SK-N-SH (cell line): ENCODE measurements around the gene HEPHL1. TPM values are rescaled to one million over a fixed set of nuclear protein-coding genes. Genes with fewer than 3 reads are reported as not detected.

Experiments
- CTCF ChIA-PET: fragments of 300-600, 350-600 bp; formaldehyde crosslinking; extraction: SDS; loops from one replicate; lab custom pipeline; 2021; lab: Yijun Ruan, JAX
- POLR2A ChIA-PET: fragments of 350-600 bp; sonication (Branson Sonifier 250); formaldehyde crosslinking; extraction: SDS; loops from one replicate; lab custom pipeline; 2020; ENCODE audit warnings: antibody characterized with exemption, inconsistent platforms; lab: Yijun Ruan, JAX
- DNase-seq: peaks from one replicate; pipeline ENCODE4 v3.0.0; 2012
- H2AFZ ChIP-seq: fragments of 200-600 bp; sonication (generic); 2 replicates; pipeline ENCODE4 v1.8.1; 2016; ENCODE audit warnings: antibody characterized with exemption, mild to moderate bottlenecking, low read depth
- H3F3A ChIP-seq: fragments of 200-600 bp; sonication (generic); replicated peaks from 2 replicates; pipeline ENCODE3; 2016; ENCODE audit warnings: antibody characterized with exemption, mild to moderate bottlenecking; ENCODE audit not compliant: insufficient read depth
- H3K27ac ChIP-seq, 2 experiments: fragments of 200-500 bp in 1 of 2; fragments of 200-600 bp in 1 of 2; sonication (Bioruptor generic) in 1 of 2; sonication (generic), shearing (Covaris generic) in 1 of 2; 2 replicates each; pipeline versions ENCODE4 v1.5.1 to v1.6.1; 2014 to 2016; ENCODE audit warnings: low read depth in 2 of 2, inconsistent platforms in 1 of 2, low read length in 1 of 2, mild to moderate bottlenecking in 1 of 2, mixed read lengths in 1 of 2
- H3K27me3 ChIP-seq: fragments of 200-600 bp; sonication (generic), shearing (Covaris generic); 2 replicates; pipeline ENCODE4 v1.6.1; 2016; ENCODE audit warnings: mixed run types; ENCODE audit not compliant: insufficient read depth
- H3K36me3 ChIP-seq, 2 experiments: fragments of 200-500 bp in 1 of 2; fragments of 200-600 bp in 1 of 2; sonication (Bioruptor generic) in 1 of 2; sonication (generic) in 1 of 2; replicated peaks in 1 of 2; 2 replicates each; pipeline versions ENCODE3 to v1.5.1; 2014 to 2016; ENCODE audit warnings: low read length in 1 of 2, mild to moderate bottlenecking in 1 of 2; ENCODE audit not compliant: insufficient read depth in 2 of 2, control insufficient read depth in 1 of 2
- H3K4me1 ChIP-seq, 2 experiments: fragments of 200-500 bp in 1 of 2; fragments of 200-600 bp in 1 of 2; sonication (Bioruptor generic) in 1 of 2; sonication (generic), shearing (Covaris generic) in 1 of 2; 2 replicates each; pipeline versions ENCODE4 v1.5.1 to v1.6.1; 2014 to 2016; ENCODE audit warnings: low read depth in 1 of 2, low read length in 1 of 2, mixed run types in 1 of 2; ENCODE audit not compliant: insufficient read depth in 2 of 2, control insufficient read depth in 1 of 2
- H3K4me2 ChIP-seq: fragments of 200-600 bp; sonication (generic), shearing (Covaris generic); 2 replicates; pipeline ENCODE4 v1.6.1; 2017; ENCODE audit warnings: mixed run types
- H3K4me3 ChIP-seq, 2 experiments: fragments of 200-500 bp in 1 of 2; fragments of 200-600 bp in 1 of 2; sonication (Bioruptor generic) in 1 of 2; sonication (generic), shearing (Covaris generic) in 1 of 2; 2 replicates each; pipeline versions ENCODE4 v1.5.1 to v1.8.1; 2014 to 2016; ENCODE audit warnings: low read depth in 2 of 2, inconsistent platforms in 1 of 2, low read length in 1 of 2, mild to moderate bottlenecking in 1 of 2, mixed read lengths in 1 of 2, moderate library complexity in 1 of 2
- H3K79me2 ChIP-seq: fragments of 200-600 bp; sonication (generic); 2 replicates; pipeline ENCODE4 v1.8.1; 2017; ENCODE audit warnings: mild to moderate bottlenecking; ENCODE audit not compliant: insufficient read depth
- H3K9ac ChIP-seq: fragments of 200-600 bp; sonication (generic); 2 replicates; pipeline ENCODE4 v1.6.1; 2017; ENCODE audit warnings: mixed run types
- H3K9me2 ChIP-seq: fragments of 200-600 bp; sonication (generic); 2 replicates; pipeline ENCODE4 v1.6.1; 2017; ENCODE audit warnings: mixed run types
- H3K9me3 ChIP-seq: fragments of 200-600 bp; sonication (generic); 2 replicates; pipeline ENCODE4 v1.6.1; 2017; ENCODE audit warnings: mixed run types, mild to moderate bottlenecking, moderate library complexity
- H4K20me1 ChIP-seq: fragments of 200-600 bp; sonication (generic); 2 replicates; pipeline ENCODE4 v1.6.1; 2017; ENCODE audit warnings: mild to moderate bottlenecking, mixed run types; ENCODE audit not compliant: insufficient read depth
- CHD2 ChIP-seq: fragments of 150-350 bp; IDR thresholded peaks from 2 replicates; pipeline ENCODE4 v1.6.1; 2018; ENCODE audit warnings: low read length; ENCODE audit not compliant: partially characterized antibody
- ELF1 ChIP-seq: IDR thresholded peaks from 2 replicates; pipeline ENCODE4 v1.4.0; 2012
- EP300 ChIP-seq, 2 experiments: IDR thresholded peaks; 2 replicates each; pipeline versions ENCODE4 v1.4.0 to v1.6.1; 2012; ENCODE audit warnings: borderline replicate concordance in 1 of 2, low read depth in 1 of 2, low read length in 1 of 2
- FOSL2 ChIP-seq: IDR thresholded peaks from 2 replicates; pipeline ENCODE4 v1.4.0; 2012; ENCODE audit warnings: low read depth, mild to moderate bottlenecking, moderate library complexity, borderline replicate concordance
- MXI1 ChIP-seq: IDR thresholded peaks from 2 replicates; pipeline ENCODE4 v1.6.1; 2012; ENCODE audit warnings: mild to moderate bottlenecking, low read depth, low read length, improper control_type of control experiment
- NRF1 ChIP-seq: IDR thresholded peaks from 2 replicates; pipeline ENCODE4 v1.6.1; 2012; ENCODE audit warnings: low read depth, mild to moderate bottlenecking, low read length
- RAD21 ChIP-seq: IDR thresholded peaks from 2 replicates; pipeline ENCODE4 v1.6.1; 2012; ENCODE audit warnings: mild to moderate bottlenecking, low read length
- RXRA ChIP-seq: IDR thresholded peaks from 2 replicates; pipeline ENCODE4 v1.4.0; 2012; ENCODE audit warnings: low read depth, mild to moderate bottlenecking, borderline replicate concordance
- SIN3A ChIP-seq: IDR thresholded peaks from 2 replicates; pipeline ENCODE4 v1.6.1; 2012; ENCODE audit warnings: low read depth, mild to moderate bottlenecking, low read length, moderate library complexity, borderline replicate concordance
- YY1 ChIP-seq: IDR thresholded peaks from 2 replicates; pipeline ENCODE4 v1.4.0; 2012; ENCODE audit warnings: low read depth, mild to moderate bottlenecking
- polyA plus RNA-seq, 3 experiments: library from polyadenylated mRNA; depleted of rRNA; stranded (reverse); fragments of >200 nt; gene quantifications; 2 replicates each; pipeline ENCODE4 v1.2.3, GENCODE V29; 2012
- TF ChIP-seq, protein P1 (sequence below): IDR thresholded peaks from 2 replicates; pipeline ENCODE4 v1.4.0; 2012; ENCODE audit warnings: low read depth
- TF ChIP-seq, protein P2 (sequence below): IDR thresholded peaks from 2 replicates; pipeline ENCODE4 v1.4.0; 2012; ENCODE audit warnings: low read depth, borderline replicate concordance
- TF ChIP-seq, protein P3 (sequence below): IDR thresholded peaks from 2 replicates; pipeline ENCODE4 v1.6.1; 2012; ENCODE audit warnings: mild to moderate bottlenecking, low read depth, low read length, moderate library complexity
- TF ChIP-seq, protein P4 (sequence below): IDR thresholded peaks from 2 replicates; pipeline ENCODE4; 2012

HEPHL1 gene
- polyA plus RNA-seq, 1 of the 3 experiments (the other 2 are of a cell fraction) = not detected

DNA sequence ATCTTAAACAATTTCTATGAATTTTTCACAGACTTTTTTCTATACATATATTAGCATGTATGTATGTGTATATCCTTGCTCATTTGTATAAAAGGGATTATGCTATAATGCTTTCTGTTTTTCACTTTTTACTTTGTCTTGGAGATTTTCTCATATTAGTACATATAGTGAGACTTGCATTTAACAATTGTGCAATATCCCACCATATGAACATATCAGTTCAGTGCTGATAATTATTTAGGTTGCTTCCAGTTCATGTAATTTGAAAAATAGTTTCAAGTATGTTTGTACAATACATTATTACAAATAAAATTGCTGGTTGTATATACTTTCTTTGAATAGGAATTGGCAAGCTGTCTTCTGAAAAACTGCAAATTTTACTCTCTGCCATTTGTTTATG lies 37.9 kb downstream of the HEPHL1 start:
- H3K4me2 ChIP-seq = no peak overlapping the region
- H2AFZ ChIP-seq = 0 out of 2 replicates have a peak overlapping the region, but pooled peaks have one; percentile 51
- TF ChIP-seq CHD2 (no peak), YY1 (no peak), NRF1 (no peak), EP300 (IDR thresholded peaks at IDR 0.05; ENCODE audit: borderline replicate concordance in 1 of 2, low read depth in 1 of 2, low read length in 1 of 2) (no peak), ELF1 (no peak), RXRA (no peak), RAD21 (no peak), FOSL2 (no peak), MXI1 (no peak), SIN3A (no peak)
- TF ChIP-seq, protein P1, sequence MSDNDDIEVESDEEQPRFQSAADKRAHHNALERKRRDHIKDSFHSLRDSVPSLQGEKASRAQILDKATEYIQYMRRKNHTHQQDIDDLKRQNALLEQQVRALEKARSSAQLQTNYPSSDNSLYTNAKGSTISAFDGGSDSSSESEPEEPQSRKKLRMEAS = no peak
- TF ChIP-seq, protein P2, sequence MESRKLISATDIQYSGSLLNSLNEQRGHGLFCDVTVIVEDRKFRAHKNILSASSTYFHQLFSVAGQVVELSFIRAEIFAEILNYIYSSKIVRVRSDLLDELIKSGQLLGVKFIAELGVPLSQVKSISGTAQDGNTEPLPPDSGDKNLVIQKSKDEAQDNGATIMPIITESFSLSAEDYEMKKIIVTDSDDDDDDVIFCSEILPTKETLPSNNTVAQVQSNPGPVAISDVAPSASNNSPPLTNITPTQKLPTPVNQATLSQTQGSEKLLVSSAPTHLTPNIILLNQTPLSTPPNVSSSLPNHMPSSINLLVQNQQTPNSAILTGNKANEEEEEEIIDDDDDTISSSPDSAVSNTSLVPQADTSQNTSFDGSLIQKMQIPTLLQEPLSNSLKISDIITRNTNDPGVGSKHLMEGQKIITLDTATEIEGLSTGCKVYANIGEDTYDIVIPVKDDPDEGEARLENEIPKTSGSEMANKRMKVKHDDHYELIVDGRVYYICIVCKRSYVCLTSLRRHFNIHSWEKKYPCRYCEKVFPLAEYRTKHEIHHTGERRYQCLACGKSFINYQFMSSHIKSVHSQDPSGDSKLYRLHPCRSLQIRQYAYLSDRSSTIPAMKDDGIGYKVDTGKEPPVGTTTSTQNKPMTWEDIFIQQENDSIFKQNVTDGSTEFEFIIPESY = no peak
- TF ChIP-seq, protein P3, sequence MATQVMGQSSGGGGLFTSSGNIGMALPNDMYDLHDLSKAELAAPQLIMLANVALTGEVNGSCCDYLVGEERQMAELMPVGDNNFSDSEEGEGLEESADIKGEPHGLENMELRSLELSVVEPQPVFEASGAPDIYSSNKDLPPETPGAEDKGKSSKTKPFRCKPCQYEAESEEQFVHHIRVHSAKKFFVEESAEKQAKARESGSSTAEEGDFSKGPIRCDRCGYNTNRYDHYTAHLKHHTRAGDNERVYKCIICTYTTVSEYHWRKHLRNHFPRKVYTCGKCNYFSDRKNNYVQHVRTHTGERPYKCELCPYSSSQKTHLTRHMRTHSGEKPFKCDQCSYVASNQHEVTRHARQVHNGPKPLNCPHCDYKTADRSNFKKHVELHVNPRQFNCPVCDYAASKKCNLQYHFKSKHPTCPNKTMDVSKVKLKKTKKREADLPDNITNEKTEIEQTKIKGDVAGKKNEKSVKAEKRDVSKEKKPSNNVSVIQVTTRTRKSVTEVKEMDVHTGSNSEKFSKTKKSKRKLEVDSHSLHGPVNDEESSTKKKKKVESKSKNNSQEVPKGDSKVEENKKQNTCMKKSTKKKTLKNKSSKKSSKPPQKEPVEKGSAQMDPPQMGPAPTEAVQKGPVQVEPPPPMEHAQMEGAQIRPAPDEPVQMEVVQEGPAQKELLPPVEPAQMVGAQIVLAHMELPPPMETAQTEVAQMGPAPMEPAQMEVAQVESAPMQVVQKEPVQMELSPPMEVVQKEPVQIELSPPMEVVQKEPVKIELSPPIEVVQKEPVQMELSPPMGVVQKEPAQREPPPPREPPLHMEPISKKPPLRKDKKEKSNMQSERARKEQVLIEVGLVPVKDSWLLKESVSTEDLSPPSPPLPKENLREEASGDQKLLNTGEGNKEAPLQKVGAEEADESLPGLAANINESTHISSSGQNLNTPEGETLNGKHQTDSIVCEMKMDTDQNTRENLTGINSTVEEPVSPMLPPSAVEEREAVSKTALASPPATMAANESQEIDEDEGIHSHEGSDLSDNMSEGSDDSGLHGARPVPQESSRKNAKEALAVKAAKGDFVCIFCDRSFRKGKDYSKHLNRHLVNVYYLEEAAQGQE = no peak
- TF ChIP-seq, protein P4, sequence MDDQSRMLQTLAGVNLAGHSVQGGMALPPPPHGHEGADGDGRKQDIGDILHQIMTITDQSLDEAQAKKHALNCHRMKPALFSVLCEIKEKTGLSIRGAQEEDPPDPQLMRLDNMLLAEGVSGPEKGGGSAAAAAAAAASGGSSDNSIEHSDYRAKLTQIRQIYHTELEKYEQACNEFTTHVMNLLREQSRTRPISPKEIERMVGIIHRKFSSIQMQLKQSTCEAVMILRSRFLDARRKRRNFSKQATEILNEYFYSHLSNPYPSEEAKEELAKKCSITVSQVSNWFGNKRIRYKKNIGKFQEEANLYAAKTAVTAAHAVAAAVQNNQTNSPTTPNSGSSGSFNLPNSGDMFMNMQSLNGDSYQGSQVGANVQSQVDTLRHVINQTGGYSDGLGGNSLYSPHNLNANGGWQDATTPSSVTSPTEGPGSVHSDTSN = no peak
- no peaks in the 10 kb centered on the region for H3K9me2 ChIP-seq
- H3K4me1 ChIP-seq = no peaks in the 10 kb centered on the region
- H3K36me3 ChIP-seq = no peaks in the 10 kb centered on the region
- no peak overlapping the region for H3K4me3 ChIP-seq
- no peaks in the 10 kb centered on the region for H4K20me1 ChIP-seq
- ChIA-PET POLR2A (no interaction called here), CTCF (no interaction called here)
- H3F3A ChIP-seq = no peaks in the 10 kb centered on the region
- DNase-seq = no peak
- no peaks in the 10 kb centered on the region for H3K9me3 ChIP-seq
- H3K9ac ChIP-seq = no peak overlapping the region
- H3K27me3 ChIP-seq = no peaks in the 10 kb centered on the region; the same call in 1 of the 2 replicates
- no peak overlapping the region for H3K27ac ChIP-seq
- H3K79me2 ChIP-seq = no peaks in the 10 kb centered on the region
